HL-60 (cell line): ENCODE data around the gene SLC39A9.

ENCODE experiments used
- GABPA ChIP-seq: IDR thresholded peaks from 2 replicates; pipeline ENCODE4 v1.6.1; 2012; ENCODE audit warnings: low read depth
- POLR2AphosphoS5 ChIP-seq: IDR thresholded peaks from 2 replicates; pipeline ENCODE4 v1.6.1; 2012; ENCODE audit warnings: low read depth
- SPI1 ChIP-seq: IDR thresholded peaks from 2 replicates; pipeline ENCODE4 v1.6.1; 2012; ENCODE audit warnings: low read depth, mild to moderate bottlenecking, borderline replicate concordance
- TF ChIP-seq, protein P1 (sequence below): IDR thresholded peaks from one replicate; pipeline ENCODE4 v1.5.1; 2011; ENCODE audit warnings: low read length, control low read depth, inconsistent platforms; ENCODE audit not compliant: insufficient read depth
- TF ChIP-seq, protein P2 (sequence below): IDR thresholded peaks from 2 replicates; pipeline ENCODE4 v1.6.1; 2012; ENCODE audit warnings: low read depth; ENCODE audit not compliant: insufficient replicate concordance

DNA sequence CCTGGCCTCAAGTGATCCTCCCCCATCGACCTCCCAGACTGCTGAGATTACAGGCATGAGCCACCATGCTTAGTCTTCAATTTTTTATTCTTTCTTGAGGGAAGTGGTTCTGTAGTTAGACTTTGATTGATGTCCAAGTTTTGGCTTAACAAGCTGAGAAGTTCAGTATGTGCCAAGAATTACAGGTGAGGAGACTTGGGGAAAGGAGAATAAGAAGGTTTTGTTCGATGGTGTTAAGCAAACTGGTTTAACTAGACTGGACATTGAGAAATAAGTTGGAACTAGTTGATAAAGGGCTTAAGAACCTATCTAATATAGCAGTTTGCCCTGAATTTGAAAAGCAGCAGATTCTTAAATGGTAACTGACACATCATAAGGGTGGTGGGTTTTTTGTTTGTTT is 53.4 kb downstream of the SLC39A9 start:
- TF ChIP-seq, protein P1, sequence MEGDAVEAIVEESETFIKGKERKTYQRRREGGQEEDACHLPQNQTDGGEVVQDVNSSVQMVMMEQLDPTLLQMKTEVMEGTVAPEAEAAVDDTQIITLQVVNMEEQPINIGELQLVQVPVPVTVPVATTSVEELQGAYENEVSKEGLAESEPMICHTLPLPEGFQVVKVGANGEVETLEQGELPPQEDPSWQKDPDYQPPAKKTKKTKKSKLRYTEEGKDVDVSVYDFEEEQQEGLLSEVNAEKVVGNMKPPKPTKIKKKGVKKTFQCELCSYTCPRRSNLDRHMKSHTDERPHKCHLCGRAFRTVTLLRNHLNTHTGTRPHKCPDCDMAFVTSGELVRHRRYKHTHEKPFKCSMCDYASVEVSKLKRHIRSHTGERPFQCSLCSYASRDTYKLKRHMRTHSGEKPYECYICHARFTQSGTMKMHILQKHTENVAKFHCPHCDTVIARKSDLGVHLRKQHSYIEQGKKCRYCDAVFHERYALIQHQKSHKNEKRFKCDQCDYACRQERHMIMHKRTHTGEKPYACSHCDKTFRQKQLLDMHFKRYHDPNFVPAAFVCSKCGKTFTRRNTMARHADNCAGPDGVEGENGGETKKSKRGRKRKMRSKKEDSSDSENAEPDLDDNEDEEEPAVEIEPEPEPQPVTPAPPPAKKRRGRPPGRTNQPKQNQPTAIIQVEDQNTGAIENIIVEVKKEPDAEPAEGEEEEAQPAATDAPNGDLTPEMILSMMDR = no peak
- no peak for TF ChIP-seq SPI1
- TF ChIP-seq, protein P2, sequence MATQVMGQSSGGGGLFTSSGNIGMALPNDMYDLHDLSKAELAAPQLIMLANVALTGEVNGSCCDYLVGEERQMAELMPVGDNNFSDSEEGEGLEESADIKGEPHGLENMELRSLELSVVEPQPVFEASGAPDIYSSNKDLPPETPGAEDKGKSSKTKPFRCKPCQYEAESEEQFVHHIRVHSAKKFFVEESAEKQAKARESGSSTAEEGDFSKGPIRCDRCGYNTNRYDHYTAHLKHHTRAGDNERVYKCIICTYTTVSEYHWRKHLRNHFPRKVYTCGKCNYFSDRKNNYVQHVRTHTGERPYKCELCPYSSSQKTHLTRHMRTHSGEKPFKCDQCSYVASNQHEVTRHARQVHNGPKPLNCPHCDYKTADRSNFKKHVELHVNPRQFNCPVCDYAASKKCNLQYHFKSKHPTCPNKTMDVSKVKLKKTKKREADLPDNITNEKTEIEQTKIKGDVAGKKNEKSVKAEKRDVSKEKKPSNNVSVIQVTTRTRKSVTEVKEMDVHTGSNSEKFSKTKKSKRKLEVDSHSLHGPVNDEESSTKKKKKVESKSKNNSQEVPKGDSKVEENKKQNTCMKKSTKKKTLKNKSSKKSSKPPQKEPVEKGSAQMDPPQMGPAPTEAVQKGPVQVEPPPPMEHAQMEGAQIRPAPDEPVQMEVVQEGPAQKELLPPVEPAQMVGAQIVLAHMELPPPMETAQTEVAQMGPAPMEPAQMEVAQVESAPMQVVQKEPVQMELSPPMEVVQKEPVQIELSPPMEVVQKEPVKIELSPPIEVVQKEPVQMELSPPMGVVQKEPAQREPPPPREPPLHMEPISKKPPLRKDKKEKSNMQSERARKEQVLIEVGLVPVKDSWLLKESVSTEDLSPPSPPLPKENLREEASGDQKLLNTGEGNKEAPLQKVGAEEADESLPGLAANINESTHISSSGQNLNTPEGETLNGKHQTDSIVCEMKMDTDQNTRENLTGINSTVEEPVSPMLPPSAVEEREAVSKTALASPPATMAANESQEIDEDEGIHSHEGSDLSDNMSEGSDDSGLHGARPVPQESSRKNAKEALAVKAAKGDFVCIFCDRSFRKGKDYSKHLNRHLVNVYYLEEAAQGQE = no peak
- no peak for TF ChIP-seq GABPA
- TF ChIP-seq POLR2AphosphoS5 = no peak
